GM21717 (cell line): ENCODE data around the gene GREM2.

Experiments used
- ATAC-seq: cut with Tn5 transposase; IDR thresholded peaks from one replicate; pipeline ENCODE4 v1.9.1; 2021; ENCODE audit warnings: mild to moderate bottlenecking, moderate library complexity; ENCODE audit not compliant: unreplicated experiment

The GREM2 gene

GRCh38 chr1:240503036-240503435 lies 108.9 kb downstream of the GREM2 start:
- ATAC-seq: no peak

- no peak for ATAC-seq
Measured at GRCh38 chr1:240501115-240501514, 110.8 kb downstream of the GREM2 start.

GRCh38 chr1:240500647-240501046 lies 111.3 kb downstream of the GREM2 start:
- ATAC-seq: no peak

GRCh38 chr1:240499012-240499411 lies 112.9 kb downstream of the GREM2 start:
- no peak for ATAC-seq

GRCh38 chr1:240498335-240498734 lies 113.6 kb downstream of the GREM2 start:
- ATAC-seq: no peak

- no peak for ATAC-seq
Measured at GRCh38 chr1:240497908-240498307, 114.0 kb downstream of the GREM2 start.

- no peak for ATAC-seq
Measured at GRCh38 chr1:240496941-240497340, 115.0 kb downstream of the GREM2 start.

GRCh38 chr1:240496356-240496755 lies 115.6 kb downstream of the GREM2 start:
- no peak for ATAC-seq

- no peak for ATAC-seq
Measured at GRCh38 chr1:240495601-240496000, 116.4 kb downstream of the GREM2 start.

GRCh38 chr1:240492832-240493440 lies 119.0 kb downstream of the GREM2 start:
- ATAC-seq: no peak

GRCh38 chr1:240491796-240492195 lies 120.2 kb downstream of the GREM2 start:
- no peak for ATAC-seq

- ATAC-seq: no peak
Measured at GRCh38 chr1:240491156-240491555, 120.8 kb downstream of the GREM2 start.

- ATAC-seq: no peak
Measured at GRCh38 chr1:240487493-240487892, 124.5 kb downstream of the GREM2 start.

GRCh38 chr1:240486611-240487010 lies 125.3 kb downstream of the GREM2 start:
- ATAC-seq: no peak

- ATAC-seq: no peak
Measured at GRCh38 chr1:240484804-240485443, 127.0 kb downstream of the GREM2 start.

GRCh38 chr1:240478536-240478935 lies 133.4 kb downstream of the GREM2 start:
- no peak for ATAC-seq

- ATAC-seq: no peak
Measured at GRCh38 chr1:240475832-240476231, 136.1 kb downstream of the GREM2 start.

- ATAC-seq: no peak
Measured at GRCh38 chr1:240474133-240474614, 137.8 kb downstream of the GREM2 start.

GRCh38 chr1:240468656-240469055 lies 143.3 kb downstream of the GREM2 start:
- no peak for ATAC-seq

GRCh38 chr1:240467895-240468294 lies 144.1 kb downstream of the GREM2 start:
- ATAC-seq: no peak

- ATAC-seq: no peak
Measured at GRCh38 chr1:240466509-240466908, 145.4 kb downstream of the GREM2 start.

- ATAC-seq: no peak
Measured at GRCh38 chr1:240465531-240465940, 146.4 kb downstream of the GREM2 start.

- ATAC-seq: no peak
Measured at GRCh38 chr1:240464099-240464498, 147.9 kb downstream of the GREM2 start.
